HG03139 (cell line): ENCODE data around the gene E2F3.
"Not testable (repeated sequence)": the region's sequence is repeated elsewhere in the genome, so short reads cannot be mapped to it uniquely, and the experiment has no call there.

Experiments
- ATAC-seq: cut with Tn5 transposase; IDR thresholded peaks from one replicate; pipeline ENCODE4 v1.9.1; 2021; ENCODE audit not compliant: unreplicated experiment

Gene E2F3

DNA sequence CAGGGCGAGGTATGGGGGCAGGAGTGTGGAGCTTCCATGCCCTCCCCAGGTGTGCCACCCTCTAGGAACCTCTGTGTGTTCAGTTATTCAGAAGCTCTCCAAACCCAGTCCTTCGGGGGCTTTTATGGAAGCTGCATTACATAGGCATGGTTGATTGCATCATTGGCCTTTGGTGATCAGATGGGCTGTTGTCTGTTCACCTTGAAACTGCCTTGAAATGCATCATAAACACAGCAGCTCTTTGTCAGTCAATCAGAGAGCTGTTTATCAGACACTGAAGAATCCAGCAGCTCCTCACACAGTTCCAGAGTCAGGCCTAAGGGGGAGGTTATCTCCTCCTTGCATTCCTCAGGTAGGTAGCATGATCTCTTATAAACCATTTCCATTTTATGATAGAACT is 62.4 kb downstream of the E2F3 start:
- ATAC-seq, result no peak

DNA sequence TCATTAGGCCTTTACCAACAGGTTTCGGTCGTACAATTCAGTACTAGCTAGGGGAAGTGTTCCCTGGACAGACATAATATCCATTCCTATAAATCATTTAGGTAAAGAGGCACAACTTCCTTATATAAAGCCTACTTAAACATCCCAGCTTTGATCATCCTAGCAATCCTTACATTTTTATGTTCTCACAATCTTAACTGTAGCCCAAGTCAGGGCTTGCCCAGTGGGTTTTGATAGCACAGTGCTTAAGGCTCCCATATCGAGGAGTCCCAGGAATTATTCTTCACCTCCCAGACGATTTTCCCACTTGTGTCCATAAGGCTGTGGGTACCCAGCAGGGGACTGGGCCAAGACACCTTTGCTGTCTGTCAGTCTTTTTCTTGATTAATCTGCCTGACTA is 63.2 kb downstream of the E2F3 start:
- no peak for ATAC-seq

DNA sequence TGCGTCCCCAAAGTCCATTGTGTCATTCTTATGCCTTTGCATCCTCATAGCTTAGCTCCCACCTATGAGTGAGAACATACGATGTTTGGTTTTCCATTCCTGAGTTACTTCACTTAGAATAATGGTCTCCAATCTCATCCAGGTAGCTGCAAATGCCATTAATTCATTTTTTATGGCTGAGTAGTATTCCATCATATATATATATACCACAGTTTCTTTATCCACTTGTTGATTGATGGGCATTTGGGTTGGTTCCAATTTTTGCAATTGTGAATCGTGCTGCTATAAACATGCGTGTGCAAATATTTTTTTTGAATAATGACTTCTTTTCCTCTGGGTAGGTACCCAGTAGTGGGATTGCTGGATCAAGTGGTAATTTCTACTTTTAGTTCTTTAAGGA is 63.9 kb downstream of the E2F3 start:
- ATAC-seq, result not testable (repeated sequence)

DNA sequence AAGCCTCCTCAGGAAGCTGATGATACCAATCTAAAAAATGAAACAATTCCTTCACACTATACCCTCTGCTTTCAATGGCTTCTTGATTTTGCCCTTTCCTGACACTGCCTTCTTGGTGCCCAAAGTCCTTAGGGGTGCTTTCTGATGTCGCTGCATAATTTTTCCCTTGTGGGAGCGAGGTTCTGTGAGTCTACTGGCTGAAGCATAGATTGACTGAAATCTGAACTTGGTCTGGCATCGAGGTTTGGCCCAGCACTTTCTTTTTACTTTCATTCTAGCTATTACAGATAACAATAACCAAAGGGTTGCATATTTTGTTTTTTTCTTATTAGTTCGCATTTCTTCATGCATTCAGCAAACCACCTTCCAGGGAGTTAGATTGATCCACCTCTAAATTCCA is 65.8 kb downstream of the E2F3 start:
- ATAC-seq, result no peak

DNA sequence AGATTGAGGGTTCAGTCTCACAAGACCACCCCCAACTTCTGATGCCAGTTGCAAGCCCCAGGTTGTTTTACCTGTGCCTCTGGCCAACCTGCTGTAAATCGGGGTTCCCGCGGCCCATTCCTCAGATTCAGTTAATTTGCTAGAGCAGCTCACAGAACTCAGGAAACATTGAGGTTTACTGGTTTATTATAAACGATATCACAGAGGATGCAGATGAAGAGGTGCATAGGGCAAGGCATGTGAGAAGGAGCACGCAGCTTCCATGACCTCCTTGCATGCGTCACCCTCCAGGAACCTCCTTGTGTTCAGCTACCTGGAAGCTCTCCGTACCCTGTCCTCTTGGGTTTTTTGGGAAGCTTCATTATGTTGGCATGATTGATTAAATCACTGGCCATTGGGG is 66.5 kb downstream of the E2F3 start:
- ATAC-seq, result no peak

DNA sequence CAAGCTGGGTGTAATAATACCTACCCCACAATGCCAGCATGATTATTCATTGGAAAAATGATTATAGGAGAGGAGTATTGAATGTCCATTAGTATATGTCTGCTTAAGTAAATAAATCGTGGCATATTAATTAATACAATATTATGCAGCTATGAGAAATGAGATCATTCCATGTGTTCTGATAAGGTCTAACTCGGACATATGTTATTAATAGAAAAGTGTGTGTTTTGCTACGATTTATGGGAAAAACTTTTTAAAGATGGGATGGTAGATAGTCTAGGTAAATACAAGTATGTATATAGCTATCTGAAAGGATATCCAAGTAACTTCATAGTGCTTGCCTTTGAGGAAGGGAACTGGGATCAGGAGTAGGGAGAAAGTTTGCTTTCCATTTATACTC is 71.1 kb downstream of the E2F3 start:
- ATAC-seq, result no peak

DNA sequence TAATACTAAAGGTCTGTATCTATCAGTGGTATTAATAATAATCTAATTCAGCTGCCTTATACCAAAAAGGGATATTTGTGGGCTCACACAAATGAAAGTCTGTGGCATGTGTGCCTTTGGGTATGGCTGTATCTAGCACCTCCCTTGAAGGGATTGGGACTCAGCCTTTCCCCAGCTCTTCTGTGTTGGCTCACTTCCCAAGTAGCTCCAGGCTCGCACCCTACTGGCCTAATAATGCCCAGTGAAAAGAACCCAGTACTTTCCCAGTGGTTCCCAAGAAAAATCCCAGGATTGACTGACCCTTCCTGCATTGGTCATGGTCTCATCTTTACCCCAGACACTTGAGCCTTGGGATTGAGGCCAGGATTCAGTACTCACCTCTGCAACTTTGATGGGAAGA is 71.8 kb downstream of the E2F3 start:
- ATAC-seq, result no peak

DNA sequence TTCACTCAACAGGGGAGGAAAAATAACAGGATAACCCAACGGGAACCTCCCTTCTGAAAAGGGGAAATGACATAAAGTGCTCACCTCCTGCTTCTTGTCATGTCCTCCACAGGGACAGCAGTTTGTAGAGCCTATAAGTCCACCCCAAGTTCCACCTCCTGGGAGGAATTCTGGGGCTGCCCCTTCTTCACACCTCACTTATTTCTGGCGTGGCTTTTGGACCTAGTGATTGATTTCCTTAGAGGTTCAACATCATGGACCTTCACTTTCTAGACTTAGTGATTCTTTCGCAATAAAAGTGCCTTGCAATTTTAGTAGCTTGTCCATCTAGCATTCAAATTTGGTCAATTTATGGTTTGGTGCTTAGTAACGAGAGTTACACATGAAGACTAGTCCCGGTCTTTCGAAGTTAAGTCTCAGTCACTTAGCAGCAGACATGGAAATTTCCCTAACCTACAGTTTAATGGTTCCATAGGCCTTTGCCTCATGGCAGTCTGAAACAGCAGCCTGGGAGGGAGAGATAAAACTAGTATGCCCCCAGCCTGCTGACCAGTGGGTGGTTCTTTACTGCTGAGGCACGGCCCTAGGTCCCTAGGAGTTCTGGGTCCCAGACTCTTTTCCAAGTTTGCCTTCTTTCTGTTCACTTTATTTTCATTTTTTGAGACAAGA is 73.3 kb downstream of the E2F3 start:
- ATAC-seq, result no peak

DNA sequence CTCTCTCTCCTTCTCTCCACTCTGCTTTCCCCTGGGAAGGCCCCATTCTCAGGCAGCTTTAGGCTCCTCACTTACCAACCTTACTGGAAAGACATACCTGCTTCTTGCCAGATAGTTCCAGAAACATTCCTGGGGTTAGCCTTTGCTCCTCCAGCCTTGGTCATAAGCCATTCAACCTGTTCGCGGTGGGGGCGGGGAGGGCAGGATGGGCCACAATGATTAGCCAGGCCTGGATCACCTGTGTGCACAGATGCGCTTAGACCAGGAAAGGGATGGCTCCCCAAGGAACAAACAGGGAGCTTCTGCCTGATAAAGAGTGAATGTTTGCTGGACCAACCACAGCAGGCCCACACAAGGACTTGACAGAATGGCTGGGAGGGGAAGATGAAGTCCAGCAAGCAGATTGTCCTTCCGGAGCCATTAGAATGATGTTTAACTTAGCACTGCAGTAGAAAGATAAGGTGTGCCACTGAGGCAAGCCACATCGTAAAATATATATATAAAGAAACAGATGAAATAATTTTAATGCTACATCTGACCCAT is 74.9 kb downstream of the E2F3 start:
- ATAC-seq, result no peak

DNA sequence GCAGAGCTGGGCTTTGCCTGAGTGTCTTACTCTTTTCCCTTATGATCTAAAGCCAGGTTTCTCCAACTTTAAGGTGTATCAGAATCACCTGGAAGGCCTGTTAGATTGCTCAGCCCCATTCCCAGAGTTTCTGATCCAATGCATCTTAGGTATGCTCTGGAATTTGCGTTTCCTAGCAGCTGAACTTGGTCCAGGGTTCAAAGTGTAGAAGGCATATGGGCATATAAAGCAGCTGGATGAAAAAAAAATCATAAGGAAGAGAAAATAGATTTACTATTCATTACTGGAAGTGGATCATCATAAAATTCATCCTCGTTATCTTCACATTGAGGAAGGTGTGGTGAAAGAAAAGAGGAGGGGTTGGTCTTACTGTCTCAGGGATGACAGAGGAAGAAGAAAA is 75.8 kb downstream of the E2F3 start:
- no peak for ATAC-seq

DNA sequence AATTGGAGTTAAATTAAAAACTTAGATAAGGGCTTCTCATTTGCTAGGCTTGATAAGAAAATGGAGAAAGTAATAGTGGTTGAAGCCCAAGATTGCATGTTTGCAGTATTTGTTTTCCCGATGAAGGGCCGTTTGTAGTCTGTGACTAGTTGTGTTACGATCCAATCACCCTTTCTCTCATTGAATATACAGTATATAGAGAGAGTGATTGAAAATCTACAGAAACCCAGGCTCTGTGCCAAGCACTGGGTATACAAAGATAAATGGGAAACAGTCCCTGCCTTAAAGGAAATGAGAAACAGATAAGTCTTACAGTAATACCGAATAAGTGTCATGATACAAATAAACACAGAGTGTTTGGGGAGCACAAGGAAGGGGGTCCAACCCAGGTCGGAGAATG is 77.4 kb downstream of the E2F3 start:
- no peak for ATAC-seq

DNA sequence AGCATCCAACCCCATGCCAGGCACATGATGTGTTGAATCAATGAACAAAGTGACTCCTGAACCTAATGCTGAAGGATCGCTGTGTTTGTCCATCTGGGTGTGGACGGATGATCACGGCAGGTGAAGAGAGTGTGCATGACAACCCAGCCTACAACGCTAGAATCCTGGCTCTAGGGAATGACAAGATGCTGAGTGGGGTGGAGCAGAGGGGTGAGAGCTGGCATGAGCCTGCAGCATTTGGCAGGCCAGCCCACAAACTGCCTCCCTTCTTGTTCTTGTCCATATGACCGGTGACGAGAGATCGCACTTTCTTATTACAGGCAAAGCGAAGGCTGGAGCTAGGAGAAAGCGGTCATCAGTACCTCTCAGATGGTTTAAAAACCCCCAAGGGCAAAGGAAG is 77.8 kb downstream of the E2F3 start:
- no peak for ATAC-seq

DNA sequence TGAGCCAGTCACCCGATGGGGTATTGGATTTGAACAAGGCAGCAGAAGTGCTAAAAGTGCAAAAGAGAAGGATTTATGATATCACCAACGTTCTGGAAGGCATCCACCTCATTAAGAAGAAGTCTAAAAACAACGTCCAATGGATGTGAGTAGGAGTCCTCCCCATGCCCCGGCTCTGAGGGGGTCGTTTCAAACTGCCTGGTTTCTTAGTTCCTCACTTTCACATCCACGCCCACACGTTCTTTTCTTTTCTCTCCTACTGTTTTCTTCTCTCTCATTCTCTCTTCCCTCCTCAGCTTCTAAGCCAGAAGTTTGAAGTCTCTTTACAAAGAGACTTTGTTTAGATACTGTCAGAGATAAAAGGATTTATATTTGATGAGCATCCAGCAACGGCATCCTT is 79.6 kb downstream of the E2F3 start:
- ATAC-seq, result no peak

DNA sequence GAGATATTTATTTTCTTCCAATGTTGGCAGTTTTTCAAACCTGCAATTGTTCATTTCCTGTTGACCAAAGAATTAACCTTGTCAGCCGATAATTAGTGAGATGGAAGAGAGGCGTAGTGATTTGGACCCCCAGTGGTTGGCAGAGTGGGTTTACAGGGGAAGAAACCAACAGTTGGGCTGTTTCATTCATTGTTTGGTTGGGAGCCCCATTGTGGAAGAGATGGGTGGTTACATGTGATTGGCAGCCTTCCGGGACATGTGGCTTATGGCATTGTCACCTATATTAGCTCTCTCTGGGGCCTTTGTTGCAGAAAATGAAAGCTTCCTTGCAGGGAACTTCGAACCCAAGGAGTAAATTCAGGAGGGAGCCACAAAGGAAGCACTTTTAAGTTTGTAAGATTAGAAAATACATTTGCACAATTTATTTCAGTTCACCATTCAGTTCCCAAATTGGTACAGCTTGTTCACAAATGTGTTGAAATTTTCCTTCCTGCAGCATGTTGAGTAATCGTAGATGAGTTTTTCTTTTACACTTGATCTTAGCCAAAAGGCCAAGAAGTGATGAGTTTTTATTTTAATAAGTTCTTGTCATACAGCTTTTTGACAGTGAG is 82.3 kb downstream of the E2F3 start:
- ATAC-seq, result no peak

DNA sequence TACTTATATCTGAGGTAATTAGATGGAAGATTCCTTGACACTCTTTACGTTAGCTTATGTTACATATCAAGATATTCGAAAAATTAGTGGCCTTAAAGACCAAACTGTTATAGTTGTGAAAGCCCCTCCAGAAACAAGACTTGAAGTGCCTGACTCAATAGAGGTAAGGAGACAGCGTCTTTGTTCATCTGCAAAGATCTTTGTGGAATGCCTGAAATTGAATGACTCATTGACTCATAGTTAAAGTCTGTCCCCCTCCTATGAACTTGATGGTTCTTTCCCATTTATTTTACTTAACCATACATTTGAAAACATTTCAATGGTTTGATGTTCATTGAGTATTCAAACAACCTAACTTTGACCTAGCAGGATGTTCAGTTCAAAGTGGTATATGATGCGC is 85.0 kb downstream of the E2F3 start:
- ATAC-seq, result no peak

DNA sequence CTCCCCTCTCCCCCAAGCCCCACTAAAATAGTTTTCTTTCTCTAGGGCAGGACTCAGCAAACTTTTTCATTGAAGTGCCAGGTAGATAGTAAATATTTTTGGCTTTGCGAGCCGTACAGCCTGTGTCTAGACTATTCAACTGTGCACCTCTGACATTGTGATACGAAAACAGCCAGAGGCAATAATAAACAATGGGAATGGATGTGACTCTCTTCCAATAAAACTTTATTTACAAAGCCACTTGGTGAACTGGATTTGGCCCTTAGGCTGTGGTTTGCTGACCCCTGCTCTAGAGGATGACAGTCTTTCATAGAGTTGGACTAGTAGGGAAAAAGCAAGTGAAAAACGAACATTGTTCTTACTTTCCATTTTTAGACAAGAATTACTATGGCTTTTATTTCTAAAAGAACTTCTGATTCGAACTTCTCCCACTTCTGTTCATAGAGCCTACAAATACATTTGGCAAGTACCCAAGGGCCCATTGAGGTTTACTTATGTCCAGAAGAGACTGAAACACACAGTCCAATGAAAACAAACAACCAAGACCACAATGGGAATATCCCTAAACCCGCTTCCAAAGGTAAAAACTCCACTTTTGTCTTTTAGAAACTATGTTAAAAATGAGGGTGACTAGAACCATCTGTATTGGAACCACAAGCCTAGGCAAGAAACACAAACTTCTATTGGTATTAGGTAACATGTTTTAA is 86.1 kb downstream of the E2F3 start:
- no peak for ATAC-seq

DNA sequence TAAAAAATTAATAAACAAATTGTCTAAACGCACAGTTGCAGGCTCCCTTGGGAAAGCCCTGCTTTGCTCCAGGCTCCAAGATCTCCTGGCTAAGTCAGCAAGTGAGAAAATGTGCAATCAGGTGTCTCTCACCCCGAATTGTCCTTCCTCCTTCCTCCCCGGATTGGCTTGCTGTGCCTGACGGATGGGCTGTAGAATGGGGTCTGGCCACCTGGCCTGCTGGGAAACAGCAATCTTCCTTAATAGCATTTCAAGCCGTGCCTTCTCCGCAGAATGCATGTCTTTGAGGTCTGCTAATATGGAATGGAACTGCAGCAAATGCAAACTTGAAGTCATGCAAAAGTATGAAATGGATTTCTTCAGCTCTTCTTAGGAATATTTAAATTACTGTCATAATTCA is 88.9 kb downstream of the E2F3 start:
- ATAC-seq, result no peak

DNA sequence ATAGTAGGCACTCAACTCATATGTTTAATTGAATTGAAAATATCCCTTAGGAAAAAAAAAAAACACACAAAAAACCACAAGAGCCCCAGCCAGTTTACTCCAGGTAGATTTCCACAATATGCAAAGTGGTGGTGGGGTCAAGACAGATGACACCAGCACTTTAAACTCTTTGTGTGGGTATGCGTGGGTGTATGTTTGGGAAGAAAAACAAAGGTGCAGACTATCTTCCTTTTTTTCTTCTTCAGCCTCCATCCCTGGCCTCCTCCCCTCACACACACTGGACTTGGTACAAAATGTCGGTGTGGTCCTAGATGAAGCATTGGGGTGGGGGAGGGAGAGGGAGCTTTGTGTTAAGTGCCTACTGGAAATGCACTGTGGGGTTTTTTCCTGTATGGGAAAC is 90.4 kb downstream of the E2F3 start:
- no peak for ATAC-seq

DNA sequence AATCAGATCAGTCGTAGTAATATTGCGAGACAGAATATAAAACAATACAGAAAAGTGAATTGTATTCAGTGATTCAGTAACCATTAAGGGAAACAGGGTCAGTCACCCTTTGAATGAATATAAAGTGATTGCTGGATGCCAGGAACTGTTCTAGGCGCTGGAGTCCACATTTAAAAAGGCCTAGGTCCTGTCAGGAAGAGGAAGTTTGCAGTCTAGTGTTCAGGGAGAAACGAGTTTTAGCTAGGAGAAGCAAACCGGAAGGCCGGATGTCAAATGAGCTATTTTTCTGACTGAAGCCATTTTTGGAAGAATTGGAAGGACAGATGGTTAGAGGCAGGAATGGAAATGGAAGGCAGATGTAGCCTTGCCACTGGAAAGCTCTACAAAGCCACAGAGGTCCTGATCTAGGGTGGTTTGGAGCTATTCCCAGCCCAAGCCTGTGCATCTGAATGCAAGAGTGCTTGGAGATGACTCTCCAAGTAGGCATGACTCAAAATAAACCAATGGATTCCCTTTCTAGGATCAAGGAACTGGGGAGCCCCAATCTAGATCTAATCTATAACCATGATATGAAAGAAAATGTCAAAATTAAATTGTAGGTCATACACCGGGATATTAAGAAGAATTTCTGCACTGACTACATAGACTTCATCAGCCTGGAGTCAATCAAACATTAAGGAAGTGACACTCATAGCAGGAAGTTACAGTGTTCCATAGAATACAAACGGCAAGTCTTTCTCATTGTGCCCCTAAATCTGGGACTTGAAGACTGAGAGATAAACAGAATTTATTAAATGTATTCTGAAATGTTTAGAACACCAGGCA is 95.7 kb downstream of the E2F3 start:
- no peak for ATAC-seq

DNA sequence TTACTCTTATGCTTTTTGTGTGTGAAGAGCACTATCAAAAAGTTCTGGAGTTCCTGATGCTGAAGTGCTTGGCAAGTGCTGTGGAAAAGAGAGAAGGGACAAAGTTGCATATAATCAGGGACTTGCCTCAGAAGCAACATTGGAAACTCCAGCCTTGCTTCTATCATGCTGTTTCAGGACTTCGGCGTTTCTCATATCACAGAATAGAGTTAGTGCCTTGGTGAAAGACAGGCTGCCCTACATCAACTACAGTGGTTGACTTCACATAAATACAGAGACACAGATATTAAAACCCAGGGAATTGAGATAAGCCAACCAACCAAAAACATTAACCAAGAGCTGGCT is 96.3 kb downstream of the E2F3 start:
- ATAC-seq, result no peak

DNA sequence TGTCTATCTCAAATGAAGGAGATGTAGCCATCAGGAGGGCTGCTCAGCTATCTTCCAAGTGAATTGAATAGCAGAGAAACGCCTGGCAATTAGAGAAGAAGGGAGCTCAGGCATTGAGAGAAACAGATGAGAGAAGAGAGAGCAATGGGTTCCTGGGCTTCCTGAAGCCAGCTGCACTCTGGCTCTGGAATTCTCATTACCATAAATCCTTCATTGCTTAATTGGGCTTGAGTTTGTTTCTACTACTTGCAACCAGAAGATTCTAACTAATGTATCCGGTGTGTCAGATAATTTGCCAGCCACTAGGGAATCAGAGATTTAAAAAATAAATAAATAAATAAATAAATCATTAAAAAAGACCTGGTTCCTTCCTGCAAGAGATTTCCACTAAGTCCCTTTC is 107.5 kb downstream of the E2F3 start:
- ATAC-seq, result no peak

DNA sequence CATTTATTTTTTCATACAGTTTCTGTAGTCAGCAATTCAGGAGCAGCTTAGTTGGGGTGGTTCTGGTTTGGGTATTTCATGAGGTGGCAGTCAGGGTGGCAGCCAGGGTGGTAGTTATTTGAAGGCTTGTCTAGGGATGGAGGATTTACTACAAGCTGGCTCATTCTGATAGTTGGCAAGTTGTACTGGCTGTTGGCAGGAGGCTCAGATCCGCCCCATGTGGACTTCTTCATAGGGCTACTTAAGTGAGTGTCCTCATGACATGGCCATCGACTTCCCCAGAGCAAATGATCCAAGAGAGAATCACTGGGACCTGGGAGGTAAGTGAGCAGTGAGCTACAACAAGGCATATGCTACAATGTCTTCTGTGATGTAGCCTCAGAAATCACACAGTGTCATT is 110.2 kb downstream of the E2F3 start:
- no peak for ATAC-seq
